ENCODE data around the gene GPHN. TPM values are rescaled to one million over a fixed set of nuclear protein-coding genes. Genes with fewer than 3 reads are reported as not detected.
A peak's percentile ranks its signal among the peaks of the same experiment; 100 is the strongest.
"Not testable (repeated sequence)": the region's sequence is repeated elsewhere in the genome, so short reads cannot be mapped to it uniquely, and the experiment has no call there.

GPHN gene
- polyA plus RNA-seq, 4 donors = 10.0 to 26.2 (median 22.4) TPM

- H3K27ac ChIP-seq (ENCODE audit: low read depth in 1 of 3, low read length in 2 of 3) = no peak overlapping the region
- H3K4me3 ChIP-seq (ENCODE audit: low read depth in 1 of 3, low read length in 3 of 3) = no peak overlapping the region
- H3K27me3 ChIP-seq (ENCODE audit: control insufficient read depth in 3 of 3, insufficient read depth in 3 of 3, low read length in 3 of 3) = no peaks in the 10 kb centered on the region
- WGBS, 3 donors = 2 to 3% (median 3%) methylated on average over 4 of the region's 4 CpGs
- no peaks in the 10 kb centered on the region for H3K4me1 ChIP-seq (ENCODE audit: control insufficient read depth in 3 of 3, insufficient read depth in 2 of 3, low read depth in 1 of 3, low read length in 2 of 3)
- FAIRE-seq (peak; percentile 84), DNase-seq (peak; percentile 74 to 78)
- H3K9me3 ChIP-seq (ENCODE audit: control insufficient read depth in 2 of 2, insufficient read depth in 1 of 2, low read depth in 1 of 2, low read length in 1 of 2) = no peaks in the 10 kb centered on the region
- H3K36me3 ChIP-seq (ENCODE audit: control insufficient read depth in 3 of 3, insufficient read depth in 2 of 3, low read depth in 1 of 3, low read length in 3 of 3) = no peaks in the 10 kb centered on the region
Observed at GRCh38 chr14:66495218-66496098, 12.5 kb upstream of the GPHN start.

GRCh38 chr14:66496188-66496807, 11.6 kb upstream of the GPHN start:
- DNase-seq (peak; percentile 28 to 41), FAIRE-seq (no peak)
- Histone ChIP-seq H3K27ac (ENCODE audit: low read depth in 1 of 3, low read length in 2 of 3) (no peak overlapping the region), H3K4me1 (ENCODE audit: control insufficient read depth in 3 of 3, insufficient read depth in 2 of 3, low read depth in 1 of 3, low read length in 2 of 3) (no peaks in the 10 kb centered on the region), H3K4me3 (ENCODE audit: low read depth in 1 of 3, low read length in 3 of 3) (peak overlapping the region in 1 of 3 donors; percentile 7), H3K36me3 (ENCODE audit: control insufficient read depth in 3 of 3, insufficient read depth in 2 of 3, low read depth in 1 of 3, low read length in 3 of 3) (no peaks in the 10 kb centered on the region), H3K9me3 (ENCODE audit: control insufficient read depth in 2 of 2, insufficient read depth in 1 of 2, low read depth in 1 of 2, low read length in 1 of 2) (no peaks in the 10 kb centered on the region), H3K27me3 (ENCODE audit: control insufficient read depth in 3 of 3, insufficient read depth in 3 of 3, low read length in 3 of 3) (no peaks in the 10 kb centered on the region)
- 9 to 55% (median 37%) methylated on average over 4 of the region's 4 CpGs for WGBS, 3 donors

GRCh38 chr14:66496911-66497310, 11.0 kb upstream of the GPHN start:
- no peak overlapping the region for H3K4me3 ChIP-seq (ENCODE audit: low read depth in 1 of 3, low read length in 3 of 3)
- FAIRE-seq = no peak
- 13 to 38% (median 18%) methylated on average over 2 of the region's 2 CpGs for WGBS, 3 donors
- peak in 1 of 2 donors; percentile 16 for DNase-seq
- H3K4me1 ChIP-seq (ENCODE audit: control insufficient read depth in 3 of 3, insufficient read depth in 2 of 3, low read depth in 1 of 3, low read length in 2 of 3) = no peaks in the 10 kb centered on the region
- H3K9me3 ChIP-seq (ENCODE audit: control insufficient read depth in 2 of 2, insufficient read depth in 1 of 2, low read depth in 1 of 2, low read length in 1 of 2) = no peaks in the 10 kb centered on the region
- H3K27ac ChIP-seq (ENCODE audit: low read depth in 1 of 3, low read length in 2 of 3) = no peak overlapping the region
- H3K36me3 ChIP-seq (ENCODE audit: control insufficient read depth in 3 of 3, insufficient read depth in 2 of 3, low read depth in 1 of 3, low read length in 3 of 3) = no peaks in the 10 kb centered on the region
- H3K27me3 ChIP-seq (ENCODE audit: control insufficient read depth in 3 of 3, insufficient read depth in 3 of 3, low read length in 3 of 3) = no peaks in the 10 kb centered on the region

GRCh38 chr14:66498311-66498710, 9.6 kb upstream of the GPHN start:
- no peak overlapping the region for H3K4me3 ChIP-seq (ENCODE audit: low read depth in 1 of 3, low read length in 3 of 3)
- H3K27ac ChIP-seq (ENCODE audit: low read depth in 1 of 3, low read length in 2 of 3) = no peak overlapping the region
- DNase-seq = no peak
- H3K36me3 ChIP-seq (ENCODE audit: control insufficient read depth in 3 of 3, insufficient read depth in 2 of 3, low read depth in 1 of 3, low read length in 3 of 3) = no peaks in the 10 kb centered on the region
- H3K9me3 ChIP-seq (ENCODE audit: control insufficient read depth in 2 of 2, insufficient read depth in 1 of 2, low read depth in 1 of 2, low read length in 1 of 2) = no peaks in the 10 kb centered on the region
- 70 to 74% (median 73%) methylated on average over 3 of the region's 3 CpGs for WGBS, 3 donors
- H3K4me1 ChIP-seq (ENCODE audit: control insufficient read depth in 3 of 3, insufficient read depth in 2 of 3, low read depth in 1 of 3, low read length in 2 of 3) = no peaks in the 10 kb centered on the region
- FAIRE-seq = no peak
- H3K27me3 ChIP-seq (ENCODE audit: control insufficient read depth in 3 of 3, insufficient read depth in 3 of 3, low read length in 3 of 3) = no peaks in the 10 kb centered on the region

GRCh38 chr14:66501592-66501991, 6.4 kb upstream of the GPHN start:
- Histone ChIP-seq H3K36me3 (ENCODE audit: control insufficient read depth in 3 of 3, insufficient read depth in 2 of 3, low read depth in 1 of 3, low read length in 3 of 3) (no peaks in the 10 kb centered on the region), H3K4me1 (ENCODE audit: control insufficient read depth in 3 of 3, insufficient read depth in 2 of 3, low read depth in 1 of 3, low read length in 2 of 3) (no peaks in the 10 kb centered on the region), H3K9me3 (ENCODE audit: control insufficient read depth in 2 of 2, insufficient read depth in 1 of 2, low read depth in 1 of 2, low read length in 1 of 2) (no peaks in the 10 kb centered on the region), H3K4me3 (ENCODE audit: low read depth in 1 of 3, low read length in 3 of 3) (no peak overlapping the region), H3K27ac (ENCODE audit: low read depth in 1 of 3, low read length in 2 of 3) (no peak overlapping the region), H3K27me3 (ENCODE audit: control insufficient read depth in 3 of 3, insufficient read depth in 3 of 3, low read length in 3 of 3) (no peaks in the 10 kb centered on the region)
- FAIRE-seq = no peak
- DNase-seq = no peak
- 51 to 70% (median 65%) methylated on average over 4 of the region's 4 CpGs for WGBS, 3 donors

GRCh38 chr14:66502836-66503235, 5.1 kb upstream of the GPHN start:
- FAIRE-seq; H3K4me3 ChIP-seq (ENCODE audit: low read depth in 1 of 3, low read length in 3 of 3); DNase-seq; H3K36me3 ChIP-seq (ENCODE audit: control insufficient read depth in 3 of 3, insufficient read depth in 2 of 3, low read depth in 1 of 3, low read length in 3 of 3); H3K4me1 ChIP-seq (ENCODE audit: control insufficient read depth in 3 of 3, insufficient read depth in 2 of 3, low read depth in 1 of 3, low read length in 2 of 3); H3K27me3 ChIP-seq (ENCODE audit: control insufficient read depth in 3 of 3, insufficient read depth in 3 of 3, low read length in 3 of 3); H3K27ac ChIP-seq (ENCODE audit: low read depth in 1 of 3, low read length in 2 of 3); H3K9me3 ChIP-seq (ENCODE audit: control insufficient read depth in 2 of 2, insufficient read depth in 1 of 2, low read depth in 1 of 2, low read length in 1 of 2): not testable (repeated sequence)
- WGBS, 3 donors = 88 to 93% (median 89%) methylated on average over 5 of the region's 5 CpGs

GRCh38 chr14:66503532-66503931, 4.4 kb upstream of the GPHN start:
- no peaks in the 10 kb centered on the region for H3K36me3 ChIP-seq (ENCODE audit: control insufficient read depth in 3 of 3, insufficient read depth in 2 of 3, low read depth in 1 of 3, low read length in 3 of 3)
- DNase-seq (no peak), FAIRE-seq (no peak)
- no peaks in the 10 kb centered on the region for H3K4me1 ChIP-seq (ENCODE audit: control insufficient read depth in 3 of 3, insufficient read depth in 2 of 3, low read depth in 1 of 3, low read length in 2 of 3)
- 74 to 83% (median 76%) methylated on average over 1 of the region's 1 CpG for WGBS, 3 donors
- no peak overlapping the region for H3K4me3 ChIP-seq (ENCODE audit: low read depth in 1 of 3, low read length in 3 of 3)
- H3K27ac ChIP-seq (ENCODE audit: low read depth in 1 of 3, low read length in 2 of 3) = no peak overlapping the region
- H3K9me3 ChIP-seq (ENCODE audit: control insufficient read depth in 2 of 2, insufficient read depth in 1 of 2, low read depth in 1 of 2, low read length in 1 of 2) = no peaks in the 10 kb centered on the region
- H3K27me3 ChIP-seq (ENCODE audit: control insufficient read depth in 3 of 3, insufficient read depth in 3 of 3, low read length in 3 of 3) = no peaks in the 10 kb centered on the region

- FAIRE-seq = no peak
- DNase-seq = no peak
Observed at GRCh38 chr14:66507181-66507721, 696 bp upstream of the GPHN start.

More at GRCh38 chr14:66507181-66507721, 696 bp upstream of the GPHN start:
- H3K9me3 ChIP-seq (ENCODE audit: control insufficient read depth in 2 of 2, insufficient read depth in 1 of 2, low read depth in 1 of 2, low read length in 1 of 2) = no peaks in the 10 kb centered on the region
- H3K4me3 ChIP-seq (ENCODE audit: low read depth in 1 of 3, low read length in 3 of 3) = peak overlapping the region; percentile 55 to 98 (median 74)
- WGBS, 3 donors = 1 to 2% (median 1%) methylated on average over 23 of the region's 23 CpGs
- peaks cover 0 to 3% (median 0%) of the 10 kb centered on the region in 3 donors for H3K4me1 ChIP-seq (ENCODE audit: control insufficient read depth in 3 of 3, insufficient read depth in 2 of 3, low read depth in 1 of 3, low read length in 2 of 3)
- H3K27me3 ChIP-seq (ENCODE audit: control insufficient read depth in 3 of 3, insufficient read depth in 3 of 3, low read length in 3 of 3) = no peaks in the 10 kb centered on the region
- H3K36me3 ChIP-seq (ENCODE audit: control insufficient read depth in 3 of 3, insufficient read depth in 2 of 3, low read depth in 1 of 3, low read length in 3 of 3) = no peaks in the 10 kb centered on the region
- peak overlapping the region; percentile 60 to 94 (median 63) for H3K27ac ChIP-seq (ENCODE audit: low read depth in 1 of 3, low read length in 2 of 3)
